Measurements from ENCODE around the gene FGF7.

GRCh38 chr15:49460411-49460941, 37.4 kb downstream of the FGF7 start:
- TF ChIP-seq POLR2A (IDR thresholded peaks at IDR 0.05; ENCODE audit: low read depth, low read length) (no peak), POLR2AphosphoS5 (IDR thresholded peaks at IDR 0.05; ENCODE audit: low read depth, low read length) (no peak), PAX5 (IDR thresholded peaks at IDR 0.05; ENCODE audit: insufficient read depth, low read length, severe bottlenecking) (no peak), TAF1 (IDR thresholded peaks at IDR 0.05; ENCODE audit: low read depth, low read length) (no peak), SPI1 (IDR thresholded peaks at IDR 0.05; ENCODE audit: low read depth, low read length) (no peak)

Data from GM12891 (cell line).